ENCODE results near the gene GPR183.

- no peak for TF ChIP-seq POLR2A (IDR thresholded peaks at IDR 0.05; ENCODE audit: borderline replicate concordance, extremely low read depth, insufficient read depth, insufficient read length)
- TF ChIP-seq CTCF (IDR thresholded peaks at IDR 0.05 in 2 of 3, conservative IDR thresholded peaks at IDR 0.05 in 1 of 3; ENCODE audit: borderline replicate concordance in 1 of 3, insufficient read depth in 1 of 3, low read depth in 2 of 3, low read length in 2 of 3): no peak
- TF ChIP-seq REST (IDR thresholded peaks at IDR 0.05; ENCODE audit: low read depth): no peak
- TF ChIP-seq YY1 (IDR thresholded peaks at IDR 0.05; ENCODE audit: extremely low read depth, insufficient replicate concordance, low read depth, low read length): no peak
- TF ChIP-seq SP1 (IDR thresholded peaks at IDR 0.05; ENCODE audit: low read depth): no peak
- no peak for TF ChIP-seq ELF1 (IDR thresholded peaks at IDR 0.05; ENCODE audit: borderline replicate concordance, low read depth)
- TF ChIP-seq EZH2 (IDR thresholded peaks at IDR 0.05): no peak
- no peak for TF ChIP-seq POLR2AphosphoS5 (IDR thresholded peaks at IDR 0.05; ENCODE audit: low read depth, low read length)
Observed at GRCh38 chr13:99332456-99332855, 25.3 kb upstream of the GPR183 start.

Data from HCT116 (cell line).